CD4-positive, alpha-beta T cell treated with Interleukin-1 beta for 1 hour (primary cell): ENCODE data around the gene TSACC.

Experiments
- DNase-seq, 2 donors: peaks; one replicate each; pipeline ENCODE4 v3.0.0-alpha.2; 2020 to 2022

Gene TSACC

GRCh38 chr1:156376958-156377919, 38.9 kb downstream of the TSACC start:
- DNase-seq, result no peak

GRCh38 chr1:156378557-156378956, 40.2 kb downstream of the TSACC start:
- no peak for DNase-seq

- no peak for DNase-seq
These were observed 41.3 kb downstream of the TSACC start for GRCh38 chr1:156379420-156380165.

- DNase-seq, result no peak
These were observed 44.2 kb downstream of the TSACC start for GRCh38 chr1:156382561-156382960.

GRCh38 chr1:156383023-156383422, 44.7 kb downstream of the TSACC start:
- peak; percentile 56 to 66 for DNase-seq

- no peak for DNase-seq
These were observed 45.7 kb downstream of the TSACC start for GRCh38 chr1:156384007-156384406.

- no peak for DNase-seq
These were observed 46.3 kb downstream of the TSACC start for GRCh38 chr1:156384658-156385057.

- DNase-seq, result peak; percentile 63 to 75
These were observed 47.3 kb downstream of the TSACC start for GRCh38 chr1:156385534-156386031.

GRCh38 chr1:156386134-156386901, 48.0 kb downstream of the TSACC start:
- no peak for DNase-seq

GRCh38 chr1:156386949-156387869, 48.9 kb downstream of the TSACC start:
- no peak for DNase-seq

- no peak for DNase-seq
These were observed 49.5 kb downstream of the TSACC start for GRCh38 chr1:156387870-156388173.

- no peak for DNase-seq
These were observed 50.1 kb downstream of the TSACC start for GRCh38 chr1:156388174-156389137.

- no peak for DNase-seq
These were observed 51.0 kb downstream of the TSACC start for GRCh38 chr1:156389311-156389710.

GRCh38 chr1:156390469-156391365, 52.4 kb downstream of the TSACC start:
- no peak for DNase-seq

GRCh38 chr1:156391366-156391677, 53.0 kb downstream of the TSACC start:
- no peak for DNase-seq

GRCh38 chr1:156391701-156392100, 53.4 kb downstream of the TSACC start:
- no peak for DNase-seq

- no peak for DNase-seq
These were observed 54.1 kb downstream of the TSACC start for GRCh38 chr1:156392452-156392853.

- DNase-seq, result no peak
These were observed 54.8 kb downstream of the TSACC start for GRCh38 chr1:156393095-156393494.

GRCh38 chr1:156394082-156394481, 55.8 kb downstream of the TSACC start:
- DNase-seq, result no peak
